Muscle of arm (tissue), 12 donors: ENCODE data around the gene KLHL29. TPM values are rescaled to one million over a fixed set of nuclear protein-coding genes. Genes with fewer than 3 reads are reported as not detected.

Experiments used
- DNase-seq: peaks from one replicate; pipeline ENCODE4 v3.0.0-alpha.2; 2013
- polyA plus RNA-seq, 12 donors: library from polyadenylated mRNA; unstranded; fragments of 120-200 nt; gene quantifications; one replicate each; pipeline ENCODE4 v1.2.1, GENCODE V29; 2013; ENCODE audit not compliant: insufficient read length in 12 of 12

Gene KLHL29
- polyA plus RNA-seq, 12 donors, result 5.4 to 13.6 (median 7.7) TPM; not detected in 1

GRCh38 chr2:23447405-23447804 is 62.4 kb downstream of the KLHL29 start:
- no peak for DNase-seq

GRCh38 chr2:23448906-23449305 is 63.9 kb downstream of the KLHL29 start:
- no peak for DNase-seq

DNA sequence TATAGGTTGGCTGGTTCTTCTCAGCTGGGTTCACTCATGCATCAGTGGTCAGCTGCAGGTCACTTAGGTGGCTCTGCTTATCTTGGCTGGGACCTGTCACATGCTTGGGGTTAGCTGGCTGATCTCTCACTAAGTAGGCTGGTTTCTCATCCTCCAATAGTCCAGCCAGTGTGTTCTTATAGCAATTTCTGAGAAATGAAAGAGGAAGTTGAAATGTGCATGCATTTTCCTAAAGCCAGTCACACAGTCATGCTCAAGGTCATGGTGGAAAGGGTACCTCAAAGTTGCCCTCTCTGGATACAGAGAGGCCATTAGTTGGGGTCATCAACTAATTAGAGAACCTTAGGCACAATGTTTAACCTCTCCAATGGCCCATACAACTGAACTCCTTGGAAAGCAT is 64.4 kb downstream of the KLHL29 start:
- no peak for DNase-seq

- DNase-seq, result peak; percentile 58
Measured at GRCh38 chr2:23449831-23450331, 64.9 kb downstream of the KLHL29 start.

GRCh38 chr2:23452372-23452771 is 67.4 kb downstream of the KLHL29 start:
- no peak for DNase-seq

DNA sequence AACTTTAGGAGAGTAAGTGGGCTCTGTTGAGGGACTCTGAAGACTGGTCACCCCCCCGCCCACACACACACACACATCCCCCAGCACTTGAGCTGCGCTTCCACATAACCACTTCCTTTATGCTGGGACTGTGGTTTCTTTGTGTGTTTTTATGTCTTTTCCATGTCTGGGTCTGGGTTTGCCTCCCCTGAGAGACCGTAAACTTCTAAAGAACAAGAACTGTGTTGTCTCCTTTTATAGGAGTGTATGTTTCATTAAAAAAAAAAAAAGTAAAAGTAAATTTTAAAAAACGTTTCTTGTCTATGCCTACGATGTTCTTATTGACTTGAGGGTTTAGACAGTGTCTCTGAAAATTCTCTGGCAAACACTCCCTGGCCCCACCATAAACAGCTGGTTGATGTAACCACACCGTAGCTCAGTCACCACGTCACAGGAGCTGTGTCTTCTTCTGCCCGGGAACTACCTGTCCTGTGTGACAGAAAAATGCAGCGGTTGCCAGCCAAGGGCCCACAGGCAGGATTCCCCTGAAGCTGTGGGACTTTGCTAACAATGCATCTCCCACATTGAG is 68.0 kb downstream of the KLHL29 start:
- no peak for DNase-seq

GRCh38 chr2:23453432-23453831 is 68.5 kb downstream of the KLHL29 start:
- no peak for DNase-seq

- no peak for DNase-seq
Measured at GRCh38 chr2:23453836-23454460, 69.0 kb downstream of the KLHL29 start.

GRCh38 chr2:23454501-23455120 is 69.6 kb downstream of the KLHL29 start:
- DNase-seq, result no peak

GRCh38 chr2:23456396-23456795 is 71.4 kb downstream of the KLHL29 start:
- DNase-seq, result no peak

GRCh38 chr2:23456881-23457760 is 72.1 kb downstream of the KLHL29 start:
- no peak for DNase-seq

DNA sequence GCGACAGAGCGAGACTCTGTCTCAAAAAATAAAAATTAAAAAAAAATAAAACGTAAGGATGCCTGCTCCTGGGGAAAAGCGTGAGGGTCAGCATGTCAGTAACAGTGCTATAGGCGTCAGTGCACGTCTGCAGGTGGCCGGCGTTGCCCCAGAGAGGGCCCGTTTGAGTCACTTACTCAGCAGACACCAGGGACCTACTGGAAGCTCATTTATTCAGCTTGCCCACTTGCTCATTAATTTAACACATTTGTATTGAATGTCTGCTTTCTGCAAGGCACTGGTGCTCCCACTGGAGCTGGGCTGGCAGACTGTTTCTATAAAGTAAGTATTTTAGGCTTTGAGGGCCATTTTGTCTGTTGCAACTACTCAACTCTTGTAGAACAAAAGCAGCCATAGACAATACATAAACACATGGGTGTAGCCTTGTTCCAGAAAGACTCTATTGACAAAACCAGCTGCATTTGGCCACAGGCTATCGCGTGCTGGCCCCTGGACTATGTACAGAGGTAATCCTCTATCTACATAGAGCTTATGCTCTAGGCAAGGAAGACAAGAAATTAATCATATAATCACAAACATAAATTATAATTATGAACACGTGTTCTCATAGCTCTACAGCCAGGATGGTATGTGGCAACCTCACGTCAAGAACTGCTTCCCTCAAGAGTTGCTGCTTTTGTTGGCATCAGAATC is 73.2 kb downstream of the KLHL29 start:
- DNase-seq, result no peak

DNA sequence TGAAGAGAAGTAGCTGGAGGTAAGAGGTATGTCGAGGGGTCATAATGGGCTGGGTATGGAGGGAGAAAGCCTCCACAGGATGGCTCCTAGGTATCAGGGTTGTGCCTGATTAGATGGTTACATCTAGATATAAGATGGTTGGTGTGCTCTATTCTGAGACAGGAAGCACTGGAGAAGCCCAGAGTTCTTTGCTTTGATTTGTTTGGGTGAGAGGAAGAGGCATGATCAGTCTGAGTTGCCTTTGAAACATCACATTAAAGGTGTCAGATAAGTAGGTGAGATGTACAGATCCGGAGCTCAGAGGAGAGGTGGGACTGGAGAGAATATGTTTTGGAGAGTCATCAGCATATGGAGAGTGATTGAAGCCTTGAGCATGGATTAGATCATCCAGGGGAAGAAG is 74.1 kb downstream of the KLHL29 start:
- DNase-seq, result no peak

DNA sequence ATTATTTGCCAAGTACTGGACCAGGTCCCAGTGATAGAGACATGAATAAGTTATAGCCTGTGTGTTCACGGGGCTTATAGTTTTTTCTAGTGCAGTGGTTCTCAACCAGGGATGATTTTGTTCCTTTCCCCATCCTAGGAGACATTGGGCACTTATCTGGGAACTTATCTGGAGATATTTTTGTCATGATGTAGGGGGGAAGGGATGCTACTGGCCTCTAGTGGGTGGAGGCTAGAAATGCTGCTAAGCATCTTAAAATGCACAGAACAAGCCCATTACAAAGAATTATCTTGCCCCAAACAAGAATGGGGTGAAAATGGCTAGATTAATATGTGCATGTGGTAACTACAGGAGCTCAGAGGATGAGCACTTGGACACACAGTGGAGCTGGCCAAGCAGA is 75.2 kb downstream of the KLHL29 start:
- DNase-seq, result no peak

- no peak for DNase-seq
Measured at GRCh38 chr2:23460993-23461392, 76.0 kb downstream of the KLHL29 start.

DNA sequence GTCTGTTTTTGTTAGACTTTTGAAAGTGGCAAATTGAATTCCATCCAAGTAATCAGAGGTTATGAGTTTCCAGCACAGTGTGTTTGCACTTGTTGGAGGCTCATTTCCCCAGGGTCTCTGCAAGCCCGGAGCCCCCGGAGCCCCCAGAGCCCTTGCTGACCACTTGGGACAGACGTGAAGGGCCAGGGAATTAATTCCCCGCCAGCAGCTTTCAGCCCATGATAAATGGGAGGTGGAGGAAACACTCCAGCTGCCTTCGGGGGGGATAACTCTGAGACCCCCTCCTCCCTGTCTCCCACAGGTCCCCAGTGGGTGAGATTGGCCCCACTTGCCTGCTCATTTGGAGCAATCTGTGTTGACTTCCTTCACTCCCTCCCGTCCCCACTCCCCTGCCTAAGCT is 79.2 kb downstream of the KLHL29 start:
- no peak for DNase-seq

- DNase-seq, result no peak
Measured at GRCh38 chr2:23464905-23465537, 80.0 kb downstream of the KLHL29 start.

DNA sequence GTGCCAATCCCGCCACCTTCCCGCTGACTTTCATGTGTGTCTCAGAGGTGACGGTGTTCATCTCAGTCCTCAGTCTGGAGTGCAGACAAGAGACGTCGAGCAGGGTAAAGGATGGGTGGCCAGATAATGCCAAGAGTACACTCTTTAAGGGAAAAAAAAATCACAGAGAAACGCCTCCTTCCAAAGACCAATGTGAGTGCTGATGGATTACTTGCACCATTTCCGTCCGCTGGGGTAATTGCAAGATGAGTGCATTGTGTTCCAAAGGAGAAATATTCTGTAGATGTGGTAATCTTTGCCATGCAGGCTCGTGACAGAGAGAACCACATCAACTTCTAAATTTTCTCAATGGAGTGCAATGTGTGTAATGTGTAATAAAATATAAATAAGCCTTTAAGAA is 81.0 kb downstream of the KLHL29 start:
- DNase-seq, result no peak

- DNase-seq, result no peak
Measured at GRCh38 chr2:23467618-23468017, 82.6 kb downstream of the KLHL29 start.

DNA sequence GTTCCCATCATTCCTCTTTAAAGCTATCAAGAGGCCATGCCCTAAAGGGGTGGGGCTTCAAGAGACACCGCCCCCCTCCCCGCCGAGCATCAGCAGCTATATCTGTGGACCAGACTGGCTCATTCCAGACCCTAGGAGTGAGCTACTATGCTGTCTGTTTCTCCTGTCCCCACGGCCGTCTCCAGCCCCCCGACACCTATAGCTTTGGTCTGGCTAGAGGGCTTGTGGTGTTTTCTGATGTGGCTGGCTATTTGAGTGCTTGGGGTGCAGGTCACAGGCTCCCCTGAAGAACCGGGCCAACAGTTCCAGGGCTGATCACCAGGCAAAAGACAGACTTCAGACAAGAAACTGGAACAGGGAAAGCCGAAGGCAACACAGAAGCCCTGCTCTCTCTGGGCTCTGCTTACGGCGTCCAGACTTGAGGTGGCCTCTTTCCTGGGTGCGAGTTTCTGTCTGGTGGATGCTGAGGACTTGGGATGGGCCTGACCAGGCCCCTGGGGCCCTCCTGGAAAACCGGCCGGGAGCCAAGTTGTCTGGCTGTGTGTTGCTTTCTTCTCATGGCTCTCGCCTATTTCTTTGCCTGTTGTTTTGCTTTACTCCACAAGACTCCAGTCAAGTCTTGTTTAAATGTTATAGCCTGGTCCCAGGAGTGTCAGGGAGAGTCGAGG is 83.6 kb downstream of the KLHL29 start:
- DNase-seq, result no peak

GRCh38 chr2:23469142-23469540 is 84.2 kb downstream of the KLHL29 start:
- DNase-seq, result no peak
